Astrocyte of the hippocampus (primary cell): ENCODE results near the gene CCDC116.

Experiments used
- DNase-seq: peaks from one replicate; pipeline ENCODE4 v3.0.0; 2011; ENCODE audit warnings: low read depth, low spot score

CCDC116 gene

DNA sequence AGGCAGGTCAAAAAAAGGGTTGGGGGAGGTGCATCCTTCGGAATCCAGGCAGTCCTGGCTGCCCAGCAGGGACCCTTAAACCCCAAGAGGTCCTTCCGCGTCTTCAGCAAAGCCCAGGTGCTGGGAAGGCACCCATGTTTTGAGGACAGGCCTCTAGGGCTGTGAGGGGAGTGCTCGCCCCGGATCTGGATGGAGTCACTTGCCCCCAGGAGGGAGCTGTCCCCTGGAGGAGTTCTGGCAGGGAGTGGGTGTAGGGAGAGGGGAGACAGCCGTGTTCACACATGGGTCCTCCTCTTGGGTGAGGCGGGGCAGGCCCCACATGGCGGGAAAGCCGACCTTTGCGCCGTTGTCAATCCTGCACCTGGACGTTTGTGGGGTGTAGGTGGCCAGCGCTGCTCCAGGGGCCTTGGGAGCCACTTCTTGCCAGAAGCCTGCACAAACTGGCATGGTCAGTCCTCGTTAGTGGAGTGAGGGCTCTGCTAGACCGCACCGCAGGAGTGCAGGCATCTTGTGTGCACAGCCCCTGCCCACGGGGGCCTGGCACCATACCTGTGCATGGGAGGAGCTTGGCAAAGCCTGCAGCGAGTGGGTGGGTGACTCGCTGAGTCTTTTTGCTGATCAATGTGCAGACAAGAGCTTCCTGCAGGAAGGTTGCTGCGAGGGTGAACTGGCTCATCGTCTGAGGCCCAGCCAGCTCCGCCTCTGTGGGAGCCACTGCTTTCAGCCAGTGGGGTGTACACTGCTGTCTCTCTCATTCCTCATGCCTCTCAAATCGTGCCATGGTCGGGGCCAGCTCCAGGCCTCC, 49.2 kb downstream of the CCDC116 start:
- no peak for DNase-seq

DNA sequence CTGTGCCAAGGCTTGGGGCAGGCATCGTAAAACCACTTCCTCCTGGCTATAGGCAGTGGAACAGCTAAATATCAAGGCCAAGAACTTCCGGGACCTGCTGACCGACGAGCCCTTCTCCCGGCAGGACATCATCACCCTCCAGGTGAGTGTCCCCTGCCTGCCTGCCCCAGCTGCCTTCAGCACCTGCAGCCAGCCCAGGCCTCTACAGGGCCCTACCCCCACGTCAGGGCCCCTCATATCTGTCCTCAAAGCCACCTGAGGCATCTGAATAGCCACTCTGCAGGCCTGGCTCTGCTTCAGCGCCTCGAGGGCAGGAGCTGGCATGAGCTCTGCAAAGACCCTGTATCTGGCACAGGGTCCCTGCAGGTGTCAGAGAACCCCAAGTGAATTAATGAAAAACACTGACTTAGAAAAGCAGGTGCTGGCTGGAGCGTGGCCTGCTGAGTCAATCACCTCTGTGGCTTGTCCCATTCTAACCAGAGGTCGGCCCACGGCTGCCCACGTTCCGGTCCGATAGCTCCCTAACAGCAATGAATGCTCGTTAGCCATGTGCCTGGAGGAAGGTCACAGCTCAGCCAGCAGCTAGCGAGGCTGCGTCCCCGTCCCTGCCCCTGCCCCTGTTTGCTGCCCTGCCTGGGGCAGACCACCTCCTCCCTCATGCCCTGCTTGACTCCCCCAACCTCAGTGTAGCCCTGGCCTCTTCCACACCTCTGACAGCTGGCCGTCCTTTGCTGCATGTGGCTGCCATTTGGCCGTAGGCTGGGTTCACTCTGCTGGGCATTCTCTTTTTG, 50.0 kb downstream of the CCDC116 start:
- no peak for DNase-seq

DNA sequence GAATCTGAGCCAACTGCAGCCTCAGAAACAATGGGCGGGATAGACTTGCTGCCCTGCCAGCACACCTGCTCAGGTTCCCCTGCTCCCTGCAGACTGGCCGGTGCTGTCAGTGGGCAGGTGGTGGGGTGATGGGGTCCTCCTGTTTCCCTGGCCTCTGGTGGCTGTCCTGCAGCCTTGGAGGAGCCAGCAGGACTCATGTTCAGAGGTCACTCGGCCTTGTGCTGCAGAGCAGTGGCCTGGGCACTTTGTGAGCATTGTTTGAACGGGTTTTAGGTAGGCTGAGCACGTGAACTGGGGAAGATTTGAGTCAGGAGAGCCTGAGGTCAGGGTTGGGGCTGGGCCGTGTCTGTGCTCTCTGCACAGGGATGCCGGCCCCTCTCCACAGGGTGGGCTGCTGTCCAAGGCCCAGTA, 50.8 kb downstream of the CCDC116 start:
- no peak for DNase-seq

- DNase-seq = no peak
Measured at GRCh38 chr22:21684492-21685163, 52.1 kb downstream of the CCDC116 start.

- no peak for DNase-seq
Measured at GRCh38 chr22:21685164-21685513, 52.6 kb downstream of the CCDC116 start.

- DNase-seq = no peak
Measured at GRCh38 chr22:21686193-21686608, 53.6 kb downstream of the CCDC116 start.
